ENCODE results near the gene CCR5AS.
"Not testable (repeated sequence)": the region's sequence is repeated elsewhere in the genome, so short reads cannot be mapped to it uniquely, and the experiment has no call there.

The CCR5AS gene

GRCh38 chr3:46353090-46353489 is 53.8 kb downstream of the CCR5AS start:
- no peak for DNase-seq

GRCh38 chr3:46351646-46352045 is 55.2 kb downstream of the CCR5AS start:
- no peak for DNase-seq

GRCh38 chr3:46350262-46350565 is 56.7 kb downstream of the CCR5AS start:
- peak; percentile 43 for DNase-seq

GRCh38 chr3:46349484-46350261 is 57.2 kb downstream of the CCR5AS start:
- peak; percentile 53 for DNase-seq

GRCh38 chr3:46348823-46349482 is 57.9 kb downstream of the CCR5AS start:
- DNase-seq, result no peak

GRCh38 chr3:46344476-46344875 is 62.4 kb downstream of the CCR5AS start:
- DNase-seq, result no peak

GRCh38 chr3:46338840-46339239 is 68.0 kb downstream of the CCR5AS start:
- no peak for DNase-seq

GRCh38 chr3:46337911-46338310 is 69.0 kb downstream of the CCR5AS start:
- no peak for DNase-seq

GRCh38 chr3:46335541-46335940 is 71.3 kb downstream of the CCR5AS start:
- DNase-seq, result no peak

GRCh38 chr3:46334741-46335478 is 72.0 kb downstream of the CCR5AS start:
- DNase-seq, result no peak

GRCh38 chr3:46330676-46331075 is 76.2 kb downstream of the CCR5AS start:
- DNase-seq, result not testable (repeated sequence)

- no peak for DNase-seq
Observed at GRCh38 chr3:46325645-46326300, 81.1 kb downstream of the CCR5AS start.

GRCh38 chr3:46324036-46324435 is 82.8 kb downstream of the CCR5AS start:
- peak; percentile 83 for DNase-seq

GRCh38 chr3:46321461-46322104 is 85.3 kb downstream of the CCR5AS start:
- peak; percentile 82 for DNase-seq

GRCh38 chr3:46318207-46318927 is 88.5 kb downstream of the CCR5AS start:
- DNase-seq, result peak; percentile 89

GRCh38 chr3:46316206-46316605 is 90.7 kb downstream of the CCR5AS start:
- DNase-seq, result peak; percentile 76

GRCh38 chr3:46314517-46314916 is 92.3 kb downstream of the CCR5AS start:
- peak; percentile 52 for DNase-seq

Data from inflammatory macrophage treated with lipopolysaccharide for 4 hours (primary cell).